HG03457 (cell line): ENCODE data around the gene PPP2R5E.
A peak's percentile ranks its signal among the peaks of the same experiment; 100 is the strongest.
"Not testable (repeated sequence)": the region's sequence is repeated elsewhere in the genome, so short reads cannot be mapped to it uniquely, and the experiment has no call there.

ENCODE experiments used
- ATAC-seq: cut with Tn5 transposase; IDR thresholded peaks from one replicate; pipeline ENCODE4 v1.9.1; 2021; ENCODE audit warnings: moderate number of reproducible peaks; ENCODE audit not compliant: unreplicated experiment

Gene PPP2R5E

GRCh38 chr14:63387711-63388110 lies 155.5 kb downstream of the PPP2R5E start:
- ATAC-seq = no peak

GRCh38 chr14:63383776-63384367 lies 159.3 kb downstream of the PPP2R5E start:
- peak; percentile 67 for ATAC-seq

- ATAC-seq = no peak
These were observed 164.7 kb downstream of the PPP2R5E start for GRCh38 chr14:63378444-63378843.

GRCh38 chr14:63375769-63376168 lies 167.4 kb downstream of the PPP2R5E start:
- no peak for ATAC-seq

GRCh38 chr14:63371613-63372012 lies 171.6 kb downstream of the PPP2R5E start:
- ATAC-seq = not testable (repeated sequence)

- ATAC-seq = no peak
These were observed 172.1 kb downstream of the PPP2R5E start for GRCh38 chr14:63371033-63371432.

GRCh38 chr14:63367742-63368364 lies 175.3 kb downstream of the PPP2R5E start:
- no peak for ATAC-seq

- ATAC-seq = no peak
These were observed 180.8 kb downstream of the PPP2R5E start for GRCh38 chr14:63362389-63362819.

- no peak for ATAC-seq
These were observed 181.4 kb downstream of the PPP2R5E start for GRCh38 chr14:63361790-63362189.

- ATAC-seq = no peak
These were observed 185.3 kb downstream of the PPP2R5E start for GRCh38 chr14:63357841-63358240.

GRCh38 chr14:63345826-63346225 lies 197.4 kb downstream of the PPP2R5E start:
- no peak for ATAC-seq

GRCh38 chr14:63344336-63344735 lies 198.8 kb downstream of the PPP2R5E start:
- ATAC-seq = no peak

GRCh38 chr14:63343878-63344277 lies 199.3 kb downstream of the PPP2R5E start:
- no peak for ATAC-seq

- no peak for ATAC-seq
These were observed 200.8 kb downstream of the PPP2R5E start for GRCh38 chr14:63342371-63342770.

- ATAC-seq = no peak
These were observed 214.1 kb downstream of the PPP2R5E start for GRCh38 chr14:63328787-63329737.

GRCh38 chr14:63326840-63327239 lies 216.3 kb downstream of the PPP2R5E start:
- no peak for ATAC-seq

GRCh38 chr14:63322897-63323573 lies 220.1 kb downstream of the PPP2R5E start:
- ATAC-seq = no peak

GRCh38 chr14:63322472-63322871 lies 220.7 kb downstream of the PPP2R5E start:
- ATAC-seq = no peak
